GM19467 (cell line): ENCODE measurements around the gene OBI1.

Source experiments
- ATAC-seq: cut with Tn5 transposase; IDR thresholded peaks from one replicate; pipeline ENCODE4 v1.9.1; 2021; ENCODE audit warnings: mild to moderate bottlenecking, moderate library complexity; ENCODE audit not compliant: unreplicated experiment

The OBI1 gene

GRCh38 chr13:78658630-78659449, at the start of gene OBI1:
OBI1 (minus strand) TSS chr13:78659155; CDS start chr13:78659120, 35 bp downstream.
- ATAC-seq: peak; percentile 80

GRCh38 chr13:78701383-78701782, 42.4 kb upstream of the OBI1 start:
- ATAC-seq: no peak

GRCh38 chr13:78700121-78700910, 41.4 kb upstream of the OBI1 start:
- no peak for ATAC-seq

GRCh38 chr13:78689011-78689410, 30.1 kb upstream of the OBI1 start:
- no peak for ATAC-seq

- no peak for ATAC-seq
Measured at GRCh38 chr13:78686461-78686860, 27.5 kb upstream of the OBI1 start.

- ATAC-seq: no peak
Measured at GRCh38 chr13:78680576-78681350, 21.8 kb upstream of the OBI1 start.

- ATAC-seq: no peak
Measured at GRCh38 chr13:78680115-78680561, 21.2 kb upstream of the OBI1 start.

- ATAC-seq: no peak
Measured at GRCh38 chr13:78679329-78679728, 20.4 kb upstream of the OBI1 start.

GRCh38 chr13:78675112-78675511, 16.2 kb upstream of the OBI1 start:
- ATAC-seq: no peak

- ATAC-seq: no peak
Measured at GRCh38 chr13:78674638-78675037, 15.7 kb upstream of the OBI1 start.

- no peak for ATAC-seq
Measured at GRCh38 chr13:78662467-78662866, 3.5 kb upstream of the OBI1 start.

GRCh38 chr13:78660495-78660857, 1.5 kb upstream of the OBI1 start:
- ATAC-seq: no peak

- no peak for ATAC-seq
Measured at GRCh38 chr13:78659732-78660494, 958 bp upstream of the OBI1 start.

GRCh38 chr13:78659450-78659730, 435 bp upstream of the OBI1 start:
- ATAC-seq: no peak

- ATAC-seq: peak; percentile 33
Measured at GRCh38 chr13:78657699-78658629, 991 bp downstream of the OBI1 start.

GRCh38 chr13:78655906-78656305, 3.0 kb downstream of the OBI1 start:
- no peak for ATAC-seq

- no peak for ATAC-seq
Measured at GRCh38 chr13:78655007-78655406, 3.9 kb downstream of the OBI1 start.

GRCh38 chr13:78652651-78653050, 6.3 kb downstream of the OBI1 start:
- no peak for ATAC-seq

GRCh38 chr13:78650717-78651083, 8.3 kb downstream of the OBI1 start:
- ATAC-seq: no peak
